Cardiac septum (tissue), 1 donor: ENCODE measurements around the gene FANK1. TPM values are rescaled to one million over a fixed set of nuclear protein-coding genes. Genes with fewer than 3 reads are reported as not detected.

Experiments used
- DNase-seq: peaks from one replicate; pipeline ENCODE4 v3.0.0-alpha.2; 2020; ENCODE audit warnings: low spot score
- intact Hi-C: fragments of 100-400 bp; cut with DNase I; formaldehyde crosslinking; loops from one replicate; pipeline ENCODE4 v1.14.0; 2022
- total RNA-seq: library from RNA; stranded (reverse); fragmentation: NEBNext Ultra II Directional; extraction: Animal tissue kit (Norgen Biotek cat#: 25700); gene quantifications from one replicate; pipeline ENCODE4 v1.2.1, GENCODE V29; 2021
- donor health status: DM: no; HTN: no; CAD: no.

FANK1 gene
- total RNA-seq, 1 donor from 2014 or later: 0.43 TPM

DNA sequence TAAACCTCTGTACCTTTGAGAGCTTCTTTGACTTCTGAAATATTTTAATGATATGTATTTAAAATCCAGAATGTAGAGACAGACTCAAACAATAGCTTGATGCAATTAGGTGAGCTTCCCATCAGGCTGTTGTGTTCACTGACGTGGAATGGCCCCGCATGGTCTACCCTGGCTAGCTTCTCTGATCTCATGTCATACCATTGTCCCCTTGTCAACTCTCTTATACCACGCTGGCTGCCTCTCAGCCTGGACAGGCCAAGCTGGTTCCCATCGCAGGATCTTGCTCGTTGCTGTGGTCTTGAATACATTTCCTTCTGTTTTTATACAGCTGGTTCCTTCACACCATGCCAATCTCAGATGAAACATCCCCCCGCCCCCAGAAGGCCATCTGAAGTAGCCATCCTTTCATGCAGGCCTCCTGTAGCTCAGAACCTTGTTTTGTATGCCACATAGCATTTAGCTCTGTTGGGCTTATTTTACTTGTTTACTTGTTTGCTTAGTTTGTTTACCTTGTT is 84.2 kb downstream of the FANK1 start:
- DNase-seq: no peak

DNA sequence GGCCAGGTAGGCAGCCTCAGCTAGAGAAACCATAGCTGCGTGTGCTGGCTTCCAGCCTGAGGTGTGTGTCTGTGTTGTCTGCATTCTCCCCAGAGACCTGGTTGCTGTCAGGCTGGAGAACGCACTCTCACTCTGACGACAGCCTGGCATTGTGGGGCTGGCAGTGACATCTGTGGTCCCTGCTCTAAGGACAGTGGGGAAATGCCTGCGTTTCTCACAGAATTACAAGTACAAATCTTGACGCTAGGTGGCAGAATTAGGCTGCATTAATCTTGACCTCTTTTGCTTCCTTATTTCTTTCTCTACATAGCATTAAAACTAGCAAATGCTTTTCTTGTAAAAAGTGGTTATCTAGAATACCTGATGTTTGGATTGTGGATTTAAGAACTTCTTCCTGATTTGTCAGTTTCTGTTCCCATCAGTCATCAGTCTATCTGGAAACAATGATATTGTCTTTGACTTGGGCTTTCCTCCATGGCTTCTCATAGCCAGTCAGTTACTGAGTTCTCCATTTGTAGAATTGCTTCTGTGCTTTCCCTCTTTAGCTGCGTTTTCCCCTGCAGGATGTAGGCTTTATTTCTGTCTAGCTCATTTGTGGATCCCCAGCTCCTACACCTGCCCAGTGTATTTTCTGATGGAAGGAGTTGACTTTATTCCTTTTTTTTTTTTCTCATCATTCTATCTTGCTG is 86.0 kb downstream of the FANK1 start:
- intact Hi-C loops: loop anchor here (5.0 kb wide), 2 partner anchors 520 to 765 kb away; no protein-coding TSS in a partner anchor
- no peak for DNase-seq

More for the DNA sequence above, 84.2 kb downstream of the FANK1 start:
- intact Hi-C loops: loop anchor here (5.0 kb wide), 2 partner anchors 522 to 767 kb away; no protein-coding TSS in a partner anchor

DNA sequence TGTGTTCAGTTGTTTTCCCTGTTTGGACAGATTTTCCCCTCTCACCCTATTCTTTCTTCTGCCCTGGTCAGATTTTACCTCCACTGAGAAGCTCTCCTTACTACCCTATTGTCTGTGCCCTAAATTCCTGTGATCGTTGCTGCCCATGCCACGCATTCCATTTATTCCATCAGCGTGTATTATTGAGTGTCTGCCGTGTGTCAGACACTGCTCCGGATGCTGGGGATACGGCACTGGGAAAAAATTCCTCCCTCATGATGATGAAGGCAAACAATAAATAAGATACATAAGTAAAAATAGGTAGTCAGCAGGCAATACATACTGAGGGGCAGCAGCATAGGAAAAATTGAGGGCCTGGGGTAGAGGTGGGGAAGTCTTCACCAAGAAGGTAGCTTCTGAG is 86.8 kb downstream of the FANK1 start:
- intact Hi-C loops: loop anchor here (1.0 to 5.0 kb wide), 3 partner anchors 404 to 764 kb away; no protein-coding TSS in a partner anchor
- DNase-seq: no peak

DNA sequence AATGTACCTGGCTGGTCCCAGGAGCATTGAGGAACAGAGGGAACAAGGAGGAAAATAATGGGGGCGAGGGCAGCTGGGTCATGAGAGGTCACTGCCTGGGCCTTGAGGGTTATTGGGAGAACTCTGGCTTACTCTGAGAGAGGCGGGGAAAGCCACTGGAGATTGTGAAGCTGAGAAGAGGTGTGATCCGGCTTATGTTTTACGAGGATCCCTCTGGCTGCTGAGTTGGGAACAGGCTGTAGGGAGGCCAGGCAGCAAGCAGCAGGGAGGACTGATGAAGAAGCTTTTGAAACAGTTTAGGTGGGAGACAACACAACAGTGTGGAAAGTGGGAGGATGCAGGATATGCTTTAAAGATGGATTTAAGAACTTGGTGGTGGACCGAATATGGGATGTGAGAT is 87.3 kb downstream of the FANK1 start:
- intact Hi-C loops: loop anchor here (1.0 to 5.0 kb wide), 3 partner anchors 404 to 764 kb away; no protein-coding TSS in a partner anchor
- no peak for DNase-seq

DNA sequence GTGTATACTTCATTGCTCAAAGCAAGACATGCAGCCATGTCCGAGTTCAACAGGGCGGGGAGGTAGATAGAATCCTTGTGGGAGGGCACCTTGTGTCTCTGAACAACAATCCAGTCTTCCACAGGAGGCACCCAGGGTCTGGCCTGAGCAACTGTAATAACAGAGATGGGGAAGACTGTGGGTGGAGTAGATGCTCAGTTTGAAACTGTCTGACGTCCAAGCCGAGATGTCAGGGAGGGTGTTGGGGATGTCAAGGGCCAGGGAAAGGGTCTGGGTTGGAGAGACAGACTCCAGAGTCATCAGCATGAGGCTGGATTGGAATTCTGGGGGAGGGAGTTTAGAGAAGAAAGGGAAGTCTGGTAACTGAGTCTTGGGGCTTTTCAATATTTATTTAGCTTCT is 88.0 kb downstream of the FANK1 start:
- DNase-seq: no peak
- intact Hi-C loops: loop anchor here (5.0 kb wide), 2 partner anchors 518 to 763 kb away; no protein-coding TSS in a partner anchor

DNA sequence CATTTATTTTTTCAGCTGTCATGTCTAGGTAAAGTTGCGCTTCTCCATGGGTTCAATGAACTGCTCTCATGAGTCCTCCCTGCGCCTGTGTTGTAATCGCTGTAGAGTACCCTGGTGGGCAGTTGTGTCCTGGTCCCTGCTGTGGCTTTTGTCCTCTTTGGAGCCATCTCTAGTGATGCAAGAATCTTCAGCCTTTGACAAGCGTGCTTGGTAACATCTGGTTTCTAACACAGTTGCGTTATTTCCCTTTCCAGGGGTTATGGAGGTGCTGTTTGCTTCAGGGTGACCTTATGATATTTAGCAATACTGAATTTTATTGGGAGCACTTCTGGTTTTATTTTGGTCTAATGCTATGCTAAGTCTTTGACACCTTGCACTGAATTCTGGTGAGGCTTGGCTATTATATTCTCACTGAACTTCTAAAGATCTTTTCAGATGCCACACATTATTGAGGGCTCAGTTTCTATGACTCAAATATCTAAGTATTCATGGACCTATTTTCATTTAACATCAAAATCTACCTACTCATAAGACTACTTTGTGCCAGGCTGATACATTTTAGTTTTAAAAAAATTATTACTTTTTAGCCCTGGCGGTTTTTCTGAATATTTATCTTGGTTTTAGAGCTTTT is 88.6 kb downstream of the FANK1 start:
- no peak for DNase-seq
- intact Hi-C loops: loop anchor here (5.0 kb wide), 2 partner anchors 517 to 762 kb away; no protein-coding TSS in a partner anchor

DNA sequence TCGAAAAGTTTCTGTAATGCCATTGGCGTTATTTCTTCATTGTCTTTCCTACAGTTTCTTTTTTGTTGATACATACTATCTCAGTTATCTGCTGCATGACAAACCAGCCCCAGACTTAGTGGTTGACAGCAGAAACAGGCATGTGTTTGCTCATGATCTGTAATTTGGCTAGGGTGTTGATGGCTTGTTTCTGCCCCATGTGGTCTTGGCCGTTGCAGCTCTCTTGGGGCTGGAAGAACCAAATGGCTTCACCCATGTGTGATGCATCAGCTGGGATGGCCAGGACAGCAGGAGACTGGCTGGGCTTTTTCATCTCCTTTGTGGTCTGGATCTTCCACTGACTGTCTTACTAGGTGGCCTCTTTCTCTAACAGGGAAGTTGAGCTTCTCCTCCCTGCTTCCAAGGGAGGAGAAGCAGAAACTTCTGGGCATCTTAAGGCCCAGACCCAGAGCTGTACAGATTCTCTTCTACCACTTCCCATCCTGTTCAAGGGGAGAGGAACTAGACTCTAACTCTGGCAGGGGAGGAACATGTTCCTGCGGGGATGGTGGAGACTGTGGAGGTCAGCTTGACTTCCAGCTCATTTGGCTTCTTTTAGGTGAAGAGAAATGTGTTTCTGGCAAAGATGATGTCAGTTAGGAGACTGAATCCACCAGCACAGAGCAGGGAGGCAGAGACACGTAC is 89.3 kb downstream of the FANK1 start:
- no peak for DNase-seq
- intact Hi-C loops: no loop called here

DNA sequence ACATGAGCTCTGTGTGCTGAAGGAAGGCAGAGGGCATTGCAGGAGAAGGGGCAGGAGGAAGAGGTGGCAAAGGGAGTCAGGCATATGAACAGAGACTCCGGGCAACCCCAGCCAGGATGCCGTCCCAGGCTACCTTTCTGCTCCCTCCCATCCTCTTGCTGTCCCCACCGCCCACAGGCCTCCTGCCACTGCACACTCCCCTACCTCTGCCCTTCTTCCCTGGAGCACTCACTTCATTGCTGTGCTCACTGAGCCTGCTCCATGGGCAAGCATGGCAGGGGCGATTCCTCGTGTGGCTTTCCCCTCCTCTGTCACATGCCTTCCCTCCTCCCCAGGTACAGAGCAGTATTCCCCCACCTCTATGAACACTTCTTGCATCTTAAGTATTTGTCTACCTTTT is 93.4 kb downstream of the FANK1 start:
- DNase-seq: no peak
- intact Hi-C loops: no loop called here

DNA sequence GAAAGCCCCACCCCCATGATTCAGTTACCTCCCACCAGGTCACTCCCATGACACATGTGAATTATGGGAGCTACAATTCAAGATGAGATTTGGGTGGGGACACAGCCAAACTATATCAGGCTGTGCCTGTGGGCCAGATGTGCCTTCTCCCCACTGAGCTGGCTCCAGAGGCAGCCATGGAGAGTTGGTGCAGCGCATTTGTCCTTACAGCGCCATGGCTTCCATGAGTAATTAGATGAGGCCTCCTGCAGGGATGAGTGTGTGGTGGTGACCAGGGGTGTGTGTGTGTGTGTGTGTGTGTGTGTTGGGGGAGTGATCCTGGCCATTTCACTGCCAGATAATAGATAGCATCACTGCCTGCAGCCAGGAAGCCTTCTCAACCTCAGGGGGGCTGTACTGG is 94.6 kb downstream of the FANK1 start:
- intact Hi-C loops: no loop called here
- DNase-seq: no peak

DNA sequence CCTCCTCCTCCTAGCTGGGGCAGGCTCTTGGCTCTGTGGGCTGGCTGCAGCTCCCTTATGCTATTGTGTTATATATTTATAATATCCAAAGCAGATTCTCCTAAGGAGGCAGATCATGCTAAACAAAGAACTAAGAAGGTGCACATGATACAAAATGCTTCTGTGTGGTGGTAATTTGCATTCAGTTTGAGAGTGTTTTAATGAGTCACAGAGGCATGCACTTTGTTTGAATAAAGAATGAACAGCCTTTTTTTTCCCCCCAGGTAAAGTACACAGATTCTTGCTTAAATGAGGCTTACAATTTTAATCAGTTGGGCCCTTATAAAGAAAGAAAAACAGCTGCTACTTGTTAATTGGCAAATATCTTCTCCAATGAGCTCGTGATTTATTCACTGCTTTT is 95.0 kb downstream of the FANK1 start:
- intact Hi-C loops: no loop called here

DNA sequence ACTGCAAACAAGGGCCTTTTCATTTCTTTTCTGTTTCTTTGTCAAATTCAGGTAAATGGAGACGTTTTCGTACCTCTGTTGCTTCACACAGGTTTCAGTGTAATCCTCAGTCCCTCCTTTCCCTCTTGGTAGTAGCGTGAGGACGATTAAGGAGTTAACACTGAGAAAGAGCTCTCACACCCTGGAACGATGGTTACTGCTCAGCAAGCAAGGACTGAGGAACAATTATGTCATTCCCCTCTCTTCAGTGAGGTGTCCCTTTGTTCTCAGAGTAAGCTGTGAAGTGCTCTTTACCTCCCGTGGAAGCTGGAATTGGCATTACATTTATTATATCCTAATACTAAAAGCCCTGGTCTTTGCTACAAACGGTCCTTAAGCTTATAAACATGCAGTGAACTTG is 95.9 kb downstream of the FANK1 start:
- intact Hi-C loops: no loop called here
- no peak for DNase-seq

More for the DNA sequence above, 95.0 kb downstream of the FANK1 start:
- no peak for DNase-seq

DNA sequence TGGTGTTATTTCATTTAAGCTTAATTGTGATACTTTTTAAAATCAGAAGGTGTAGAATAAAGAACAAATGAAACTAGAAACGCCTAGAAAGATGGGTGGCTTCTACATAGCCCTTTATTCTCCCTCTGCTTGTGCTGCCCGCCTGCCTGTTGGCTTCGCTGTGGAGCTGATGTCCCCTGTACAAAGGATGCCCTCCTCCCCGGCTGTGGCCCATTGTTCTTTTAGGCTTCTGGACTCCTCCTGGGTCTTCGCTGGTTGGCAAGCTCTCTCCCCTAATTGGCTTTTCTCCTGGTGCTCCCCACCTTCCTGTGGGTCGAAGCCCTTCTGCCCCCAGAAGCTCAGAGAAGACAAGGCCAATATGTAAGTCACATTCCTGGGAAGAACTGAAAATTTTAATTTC is 98.2 kb downstream of the FANK1 start:
- intact Hi-C loops: no loop called here
- no peak for DNase-seq

DNA sequence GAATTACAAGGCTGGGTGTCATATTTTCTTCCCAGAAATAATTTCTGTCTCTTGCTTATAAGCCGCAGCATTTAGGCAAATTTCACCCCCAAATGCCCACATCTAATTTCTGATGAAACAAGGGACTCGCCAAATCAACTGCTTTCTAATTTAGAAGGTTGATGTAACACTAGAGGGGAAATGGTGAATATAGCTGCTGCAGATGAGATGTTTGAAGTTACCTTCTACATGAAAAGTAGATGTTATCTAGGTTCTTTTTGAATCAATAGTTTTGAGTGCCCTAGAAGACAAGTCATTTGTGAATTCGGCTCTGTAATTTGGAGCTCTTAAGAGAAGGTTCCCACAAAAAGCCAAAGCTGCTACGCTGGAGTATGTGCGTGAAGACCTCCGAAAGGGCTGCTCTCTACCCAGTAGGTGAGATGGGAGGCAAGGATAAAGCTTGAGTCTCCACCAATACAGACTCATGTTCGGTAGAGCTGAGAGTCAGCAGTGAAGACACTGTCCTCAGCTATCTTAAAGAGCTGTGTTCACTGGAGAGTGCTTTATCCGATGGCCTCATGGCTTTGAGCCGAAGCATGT is 99.5 kb downstream of the FANK1 start:
- intact Hi-C loops: no loop called here
- no peak for DNase-seq

DNA sequence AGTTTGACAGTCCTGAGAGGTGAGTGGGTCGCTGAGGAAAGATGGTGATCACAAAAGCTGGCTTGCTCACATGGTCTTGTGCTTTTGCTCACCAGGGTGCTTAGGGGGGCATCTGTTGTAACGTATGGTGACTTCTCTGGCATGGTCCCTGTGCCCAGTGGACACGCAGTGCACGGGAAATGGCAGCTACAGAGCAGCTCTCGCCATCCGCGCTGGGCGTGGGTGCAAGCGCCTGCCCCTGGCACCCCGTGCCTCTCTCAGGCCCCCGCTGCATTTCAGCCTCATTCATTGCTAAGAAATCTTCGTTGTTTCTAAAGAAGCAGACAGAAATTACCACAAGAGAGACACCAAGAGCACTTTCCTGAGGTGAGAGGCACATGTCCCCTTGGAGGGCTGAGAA is 101.2 kb downstream of the FANK1 start:
- no peak for DNase-seq
- intact Hi-C loops: no loop called here

DNA sequence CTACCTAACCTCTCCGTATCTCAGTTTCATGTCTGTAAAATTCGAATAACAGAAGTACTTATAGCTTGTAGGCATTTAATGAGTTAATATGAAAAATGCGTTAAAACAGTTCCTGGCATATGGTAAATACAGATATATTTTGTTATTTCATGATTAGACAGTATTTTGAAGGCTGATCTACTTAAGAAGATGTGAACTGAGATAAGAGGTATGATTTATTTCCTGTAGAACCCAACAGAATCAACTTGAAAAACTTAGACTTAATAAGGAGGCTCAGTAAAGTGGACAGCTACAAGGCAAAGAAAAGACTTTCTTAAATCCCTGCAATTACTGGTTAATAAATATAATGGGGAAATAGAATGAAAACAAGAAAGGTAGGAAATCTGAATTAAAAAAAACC is 103.3 kb downstream of the FANK1 start:
- intact Hi-C loops: no loop called here
- DNase-seq: no peak

DNA sequence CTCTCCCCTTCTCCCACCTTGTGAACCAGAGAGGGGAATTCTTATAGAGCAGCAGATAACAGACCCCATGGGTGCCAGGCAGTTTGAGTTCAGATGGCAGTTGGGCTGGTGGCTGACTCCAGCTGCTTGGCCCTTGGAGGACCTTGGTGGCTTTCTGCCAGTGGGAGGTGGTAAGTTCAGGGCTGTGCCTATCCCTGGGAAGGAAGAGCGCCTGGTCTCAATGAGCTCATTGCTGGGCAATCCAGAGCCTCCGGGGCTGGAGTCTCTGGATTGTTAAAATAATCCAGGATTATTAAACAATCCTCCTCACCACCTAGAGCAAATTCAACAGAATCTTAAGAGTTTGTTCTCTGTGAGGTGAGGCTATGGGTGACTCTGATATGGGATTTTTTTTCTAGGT is 105.2 kb downstream of the FANK1 start:
- intact Hi-C loops: no loop called here

DNA sequence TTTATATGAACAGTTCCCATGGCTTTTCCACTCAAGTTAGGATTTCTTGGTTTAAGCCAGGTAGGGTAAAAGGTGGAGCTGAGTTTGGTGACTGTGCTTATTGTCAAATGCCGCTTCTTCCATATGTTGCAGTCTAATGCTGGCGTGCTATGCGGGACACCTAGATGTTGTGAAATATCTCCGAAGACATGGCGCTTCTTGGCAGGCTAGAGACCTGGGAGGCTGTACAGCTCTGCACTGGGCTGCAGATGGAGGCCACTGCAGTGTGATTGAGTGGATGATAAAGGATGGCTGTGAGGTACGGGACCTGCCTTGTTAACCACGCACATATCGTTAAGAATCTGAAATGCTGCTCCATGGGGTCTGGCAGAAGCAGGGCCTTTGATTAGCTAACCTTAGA is 108.4 kb downstream of the FANK1 start:
- intact Hi-C loops: no loop called here

More for the DNA sequence above, 105.2 kb downstream of the FANK1 start:
- DNase-seq: no peak

DNA sequence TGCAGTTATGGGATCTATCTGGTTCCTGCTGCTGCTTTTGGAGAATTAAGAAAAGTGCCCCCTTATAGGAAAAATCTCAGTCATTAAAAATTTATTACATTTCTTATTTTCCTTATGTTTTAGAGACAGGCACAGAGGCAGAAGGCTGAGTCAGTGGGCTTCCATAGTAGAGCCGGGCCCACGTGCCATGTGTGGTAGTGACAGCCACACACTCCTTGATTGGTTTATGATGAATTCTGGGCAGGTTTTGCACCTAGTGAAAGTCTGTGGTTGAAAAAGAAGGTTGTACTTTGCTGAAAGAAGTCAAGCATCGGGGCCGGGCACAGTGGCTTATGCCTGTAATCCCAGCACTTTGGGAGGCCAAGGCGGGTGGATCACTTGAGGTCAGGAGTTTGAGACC is 109.9 kb downstream of the FANK1 start:
- intact Hi-C loops: no loop called here
- DNase-seq: no peak

More for the DNA sequence above, 108.4 kb downstream of the FANK1 start:
- DNase-seq: no peak

DNA sequence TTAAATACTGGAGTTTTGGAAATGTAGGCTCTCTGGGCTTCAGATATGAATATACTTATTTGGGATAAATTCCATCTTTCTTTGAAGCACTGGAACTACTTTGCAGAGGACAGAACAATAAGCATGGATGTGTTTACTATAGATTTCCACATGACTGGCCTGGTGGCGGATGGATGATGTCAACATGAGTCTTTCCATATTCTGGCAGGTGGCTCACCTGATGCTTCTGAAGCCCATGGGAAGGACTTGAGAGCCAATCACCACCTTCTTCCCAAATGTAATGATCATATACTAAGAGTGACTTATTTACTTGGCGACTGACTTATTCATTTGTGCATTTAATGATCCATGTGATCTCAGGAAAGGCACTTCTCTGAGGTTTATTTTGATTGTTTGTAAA is 110.5 kb downstream of the FANK1 start:
- intact Hi-C loops: no loop called here
- no peak for DNase-seq

DNA sequence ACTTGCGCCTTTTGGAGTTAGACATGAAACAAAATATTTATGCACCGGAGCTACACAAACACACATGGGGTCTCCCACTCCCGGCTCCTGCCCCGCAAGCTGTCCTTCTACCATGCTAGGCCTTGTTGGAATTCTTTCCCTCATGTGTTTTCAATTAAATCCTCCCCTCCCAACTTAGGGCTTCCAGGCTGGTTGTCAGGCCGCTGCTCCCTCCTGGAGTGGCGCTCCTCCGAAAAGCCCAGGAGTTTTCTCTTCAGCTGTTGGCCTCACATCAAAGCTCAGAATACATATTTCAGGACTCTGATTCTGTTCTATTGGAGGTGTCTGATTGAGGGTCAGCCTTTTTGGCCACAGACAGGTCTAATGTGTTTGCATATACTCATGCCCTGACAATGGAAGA is 113.3 kb downstream of the FANK1 start:
- intact Hi-C loops: no loop called here
- no peak for DNase-seq
